ENCODE data around the gene CPLX3.

Gene CPLX3

GRCh38 chr15:74788042-74788682 lies 38.3 kb upstream of the CPLX3 start:
- no peak for DNase-seq (ENCODE audit: low read depth in 2 of 3, low spot score in 1 of 3)

- no peak for DNase-seq (ENCODE audit: low read depth in 2 of 3, low spot score in 1 of 3)
Measured at GRCh38 chr15:74788683-74789151, 37.7 kb upstream of the CPLX3 start.

GRCh38 chr15:74789171-74789631 lies 37.2 kb upstream of the CPLX3 start:
- no peak for DNase-seq (ENCODE audit: low read depth in 2 of 3, low spot score in 1 of 3)

- DNase-seq (ENCODE audit: low read depth in 2 of 3, low spot score in 1 of 3): no peak
Measured at GRCh38 chr15:74789741-74790079, 36.7 kb upstream of the CPLX3 start.

- DNase-seq (ENCODE audit: low read depth in 2 of 3, low spot score in 1 of 3): no peak
Measured at GRCh38 chr15:74790080-74790916, 36.1 kb upstream of the CPLX3 start.

- no peak for DNase-seq (ENCODE audit: low read depth in 2 of 3, low spot score in 1 of 3)
Measured at GRCh38 chr15:74791007-74791406, 35.4 kb upstream of the CPLX3 start.

GRCh38 chr15:74791667-74792066 lies 34.8 kb upstream of the CPLX3 start:
- DNase-seq (ENCODE audit: low read depth in 2 of 3, low spot score in 1 of 3): no peak

GRCh38 chr15:74792227-74793016 lies 34.0 kb upstream of the CPLX3 start:
- DNase-seq (ENCODE audit: low read depth in 2 of 3, low spot score in 1 of 3): no peak

- peak in 1 of 3 donors; percentile 39 for DNase-seq (ENCODE audit: low read depth in 2 of 3, low spot score in 1 of 3)
Measured at GRCh38 chr15:74793135-74794028, 33.0 kb upstream of the CPLX3 start.

GRCh38 chr15:74794248-74794969 lies 32.0 kb upstream of the CPLX3 start:
- DNase-seq (ENCODE audit: low read depth in 2 of 3, low spot score in 1 of 3): no peak

GRCh38 chr15:74794970-74795349 lies 31.5 kb upstream of the CPLX3 start:
- no peak for DNase-seq (ENCODE audit: low read depth in 2 of 3, low spot score in 1 of 3)

- peak in 1 of 3 donors; percentile 38 for DNase-seq (ENCODE audit: low read depth in 2 of 3, low spot score in 1 of 3)
Measured at GRCh38 chr15:74795966-74796625, 30.3 kb upstream of the CPLX3 start.

GRCh38 chr15:74798388-74799254 lies 27.8 kb upstream of the CPLX3 start:
- no peak for DNase-seq (ENCODE audit: low read depth in 2 of 3, low spot score in 1 of 3)

GRCh38 chr15:74799255-74799855 lies 27.1 kb upstream of the CPLX3 start:
- DNase-seq (ENCODE audit: low read depth in 2 of 3, low spot score in 1 of 3): no peak

- peak; percentile 76 to 82 (median 77) for DNase-seq (ENCODE audit: low read depth in 2 of 3, low spot score in 1 of 3)
Measured at GRCh38 chr15:74799856-74800558, 26.4 kb upstream of the CPLX3 start.

GRCh38 chr15:74800559-74801094 lies 25.8 kb upstream of the CPLX3 start:
- no peak for DNase-seq (ENCODE audit: low read depth in 2 of 3, low spot score in 1 of 3)

GRCh38 chr15:74801311-74801997 lies 25.0 kb upstream of the CPLX3 start:
- DNase-seq (ENCODE audit: low read depth in 2 of 3, low spot score in 1 of 3): no peak

All from stimulated activated CD4-positive, alpha-beta T cell treated with anti-CD3 and anti-CD28 coated beads, Interleukin-12 subunit alpha, Interleukin-12 subunit beta, amount 100 ng/mL, for 48 hours (primary cell).